ENCODE data around the gene KIAA1586.

GRCh38 chr6:57089265-57089664, 42.8 kb downstream of the KIAA1586 start:
- no peak for TF ChIP-seq CTCF (IDR thresholded peaks at IDR 0.05; ENCODE audit: poor library complexity)
- TF ChIP-seq EZH2 (IDR thresholded peaks at IDR 0.05; ENCODE audit: borderline replicate concordance) = no peak
- no peak for TF ChIP-seq EZH2phosphoT487 (IDR thresholded peaks at IDR 0.05; ENCODE audit: low read depth, severe bottlenecking, unreplicated experiment)
